GM10847 (cell line): ENCODE measurements around the gene EDRF1.

ENCODE experiments used
- POLR2A ChIP-seq: IDR thresholded peaks from 2 replicates; pipeline ENCODE4 v1.6.1; 2011; ENCODE audit not compliant: insufficient read length; ENCODE audit errors: extremely low read depth

Gene EDRF1

DNA sequence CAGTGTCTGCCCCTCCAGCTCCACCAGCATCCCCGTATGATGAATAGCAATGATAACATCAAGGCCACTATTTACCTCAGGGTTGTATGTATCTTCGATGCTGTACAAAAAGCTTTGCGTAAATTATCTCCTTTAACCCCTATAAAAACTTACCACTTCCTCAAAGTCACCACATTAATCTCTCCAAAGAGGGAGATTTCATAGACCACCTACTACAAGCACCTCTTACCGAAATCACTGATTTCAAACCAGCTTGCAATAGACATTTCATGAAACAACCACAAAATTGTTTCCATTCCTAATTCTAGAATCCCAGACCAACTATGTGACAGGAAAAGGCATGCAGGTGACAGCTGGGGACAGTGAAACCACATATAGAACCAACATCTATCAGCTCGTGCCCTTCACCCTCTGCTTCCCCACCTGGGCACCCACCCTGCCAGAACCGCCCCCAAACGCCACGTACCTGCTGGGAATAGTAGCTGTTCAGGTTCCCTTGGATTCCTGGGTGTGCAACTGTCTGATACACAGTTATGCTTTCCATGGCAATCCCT lies 76.2 kb downstream of the EDRF1 start:
- TF ChIP-seq POLR2A: no peak

DNA sequence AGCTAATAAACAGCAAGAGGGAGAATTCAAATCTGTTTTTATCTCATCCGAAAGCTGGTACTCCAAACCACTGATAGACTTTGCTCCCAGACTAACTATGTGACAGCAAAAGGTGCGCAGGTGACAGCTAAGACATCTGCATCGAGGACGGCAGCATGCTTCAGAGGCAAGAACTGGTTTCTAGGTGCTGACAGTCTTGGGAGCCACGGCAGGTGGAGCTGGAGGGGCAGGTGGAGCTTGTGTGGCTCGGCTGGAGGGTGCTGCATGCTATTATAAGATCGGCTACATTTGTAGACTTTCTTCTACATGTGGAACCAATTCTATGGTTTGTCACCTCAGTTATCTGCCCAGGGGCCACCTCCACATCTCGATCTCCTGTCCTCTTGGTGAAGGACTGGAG lies 77.9 kb downstream of the EDRF1 start:
- no peak for TF ChIP-seq POLR2A

DNA sequence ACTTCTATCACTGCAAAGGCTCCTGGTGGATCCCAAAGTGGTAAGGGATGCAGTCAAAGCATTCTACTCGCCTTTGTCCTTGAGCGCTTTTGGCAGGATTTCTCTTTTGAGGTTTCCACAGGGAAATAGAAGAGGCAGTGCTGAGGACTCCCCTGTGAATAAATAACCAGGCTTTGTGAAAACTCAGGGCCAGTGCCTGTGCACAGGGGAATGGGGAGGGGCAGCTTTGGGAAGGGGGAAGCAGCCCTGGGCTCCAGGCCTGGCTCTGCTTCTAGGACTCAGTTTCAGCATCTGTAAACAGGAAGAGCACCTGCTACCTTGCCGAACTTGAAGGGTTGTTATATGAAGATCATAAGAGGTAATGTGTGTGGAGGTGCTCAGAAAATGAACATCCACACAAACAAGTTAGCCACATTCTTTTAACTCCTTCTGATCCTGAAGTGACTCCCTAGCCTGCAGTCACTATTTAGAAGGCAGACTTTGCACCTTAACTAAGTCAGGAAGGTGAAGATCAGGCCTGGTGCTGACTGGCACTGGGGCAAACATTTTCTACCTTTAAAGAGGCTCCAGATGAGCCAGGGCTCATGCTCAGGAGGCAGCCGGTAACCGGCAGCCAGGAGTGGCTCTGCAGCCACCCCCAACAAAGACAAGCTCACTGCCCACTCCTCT lies 78.6 kb downstream of the EDRF1 start:
- no peak for TF ChIP-seq POLR2A

DNA sequence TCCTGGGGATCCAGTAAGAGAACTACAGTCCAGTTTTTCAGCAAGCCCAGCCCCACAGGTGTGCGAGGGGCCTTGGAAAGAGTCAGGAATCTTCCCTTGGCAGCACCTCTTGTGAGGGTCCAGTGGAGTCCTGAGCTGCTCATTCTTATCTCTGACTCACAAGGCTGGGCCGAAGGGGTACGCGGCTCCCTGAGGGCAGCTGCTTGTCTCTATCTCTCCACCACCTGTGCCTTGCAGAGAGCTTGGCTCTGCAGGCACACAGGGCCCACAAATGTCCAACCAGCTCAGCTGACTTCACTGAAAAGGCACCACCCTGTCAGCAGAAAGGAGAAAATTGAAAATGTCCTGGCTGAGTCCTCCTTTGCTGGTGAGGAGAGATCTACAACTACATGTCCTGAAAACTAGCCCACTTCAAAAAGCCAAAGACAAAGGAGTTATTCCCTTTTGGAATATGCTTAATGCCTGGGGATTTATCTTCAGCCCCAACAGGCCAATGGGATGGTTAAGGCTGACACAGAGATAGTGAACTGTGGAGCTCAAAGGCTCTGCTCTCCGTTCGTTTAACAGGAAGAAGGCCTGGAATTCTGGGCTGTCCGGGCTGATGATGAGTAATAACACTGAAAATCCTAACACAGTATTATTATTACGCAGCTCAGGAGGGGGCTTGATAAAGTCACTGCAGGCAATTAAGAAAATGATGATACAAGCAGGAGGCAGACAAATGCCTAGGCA lies 80.1 kb downstream of the EDRF1 start:
- TF ChIP-seq POLR2A: no peak

DNA sequence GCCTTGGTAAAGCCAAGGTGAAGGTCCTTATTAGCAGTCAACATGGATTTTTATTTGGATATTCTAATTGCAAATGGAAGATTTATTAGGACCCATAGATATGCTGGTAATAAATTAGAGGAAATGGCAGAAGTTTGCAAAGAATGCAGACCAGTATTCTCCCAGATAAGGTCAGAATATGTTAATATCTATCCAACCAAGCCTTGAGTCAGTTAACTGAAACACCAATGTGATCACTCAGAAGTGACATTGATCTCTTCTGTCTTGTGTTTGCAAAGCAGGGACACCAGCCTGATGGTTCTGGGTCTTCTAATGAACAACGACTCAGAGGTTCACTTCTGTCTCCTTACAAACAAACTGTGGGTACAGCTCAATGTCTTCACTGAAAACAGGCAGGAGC lies 82.1 kb downstream of the EDRF1 start:
- TF ChIP-seq POLR2A: no peak

DNA sequence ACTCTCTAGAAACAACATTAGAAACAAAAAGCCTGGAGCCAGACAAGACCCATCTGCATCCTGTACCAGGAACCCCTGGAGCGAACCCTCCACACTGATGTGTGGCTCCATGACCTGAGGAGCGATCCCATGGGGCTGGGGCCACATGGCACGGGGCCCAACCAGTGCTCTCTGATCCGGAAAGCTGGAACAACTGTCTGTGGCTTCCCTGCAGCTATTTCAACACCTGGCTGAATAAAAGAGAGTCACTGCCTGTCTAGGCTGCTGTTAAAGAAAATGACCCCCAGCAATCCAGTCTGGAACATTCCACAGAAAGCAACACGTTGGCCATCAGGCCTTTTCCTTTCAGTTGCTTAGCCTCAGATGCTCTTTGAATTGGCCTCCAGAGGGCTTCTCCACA lies 82.6 kb downstream of the EDRF1 start:
- no peak for TF ChIP-seq POLR2A

DNA sequence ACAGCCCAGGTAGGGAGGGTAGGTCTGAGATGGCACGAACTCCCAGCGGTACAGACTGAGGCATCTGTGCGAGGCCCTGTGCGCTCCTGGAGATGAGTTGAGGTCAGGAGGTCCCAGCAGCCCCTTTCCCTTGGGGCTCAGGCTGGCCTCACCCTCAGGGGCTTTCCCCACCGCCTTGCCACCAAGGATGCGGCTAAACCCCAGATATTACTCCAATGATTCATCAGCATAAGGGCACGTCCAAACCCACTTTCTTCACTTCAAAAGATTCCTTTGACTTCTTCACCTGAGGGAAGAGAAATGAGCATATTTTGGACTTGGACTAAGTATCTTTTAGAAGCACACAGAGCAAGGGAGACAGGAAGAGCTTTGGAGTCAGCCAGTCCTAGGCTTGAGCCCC lies 83.2 kb downstream of the EDRF1 start:
- no peak for TF ChIP-seq POLR2A

DNA sequence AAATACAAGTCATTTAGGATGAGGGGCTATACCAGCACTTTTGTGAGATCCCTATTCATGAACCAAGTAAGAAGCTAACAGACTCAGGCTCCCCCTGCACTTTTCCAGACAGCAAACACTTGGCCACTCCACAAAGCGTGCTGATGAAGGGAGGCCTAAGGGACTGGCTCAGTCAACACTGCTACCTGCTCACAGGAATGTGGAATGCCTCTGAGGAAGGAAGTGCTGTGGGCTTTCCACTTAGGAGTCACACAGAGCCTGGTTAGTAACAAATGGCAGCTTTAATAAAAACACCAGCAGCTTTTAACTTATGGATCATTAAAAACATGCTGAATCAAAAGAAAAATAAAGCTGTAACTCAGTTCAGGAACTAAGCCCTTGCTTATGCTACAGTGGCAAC lies 88.5 kb downstream of the EDRF1 start:
- TF ChIP-seq POLR2A: no peak

DNA sequence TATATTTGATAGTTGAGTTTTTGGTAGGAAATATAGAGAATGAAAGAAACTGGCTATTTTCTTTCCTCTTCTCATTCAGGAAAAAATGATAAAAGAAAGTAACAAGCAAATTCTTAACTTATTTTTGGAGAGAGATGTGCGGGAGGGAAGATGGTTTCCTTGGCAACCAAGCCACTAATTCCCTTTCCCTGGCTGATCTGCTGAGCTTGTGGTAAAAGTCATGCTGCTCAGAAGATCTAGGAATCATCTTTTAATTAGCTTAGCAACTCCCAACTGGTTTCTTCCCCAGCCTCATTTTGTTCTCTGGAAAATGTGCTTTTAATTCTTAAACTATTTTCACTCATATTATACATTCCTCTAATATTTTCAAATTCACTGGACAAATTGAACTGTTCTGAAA lies 91.7 kb downstream of the EDRF1 start:
- no peak for TF ChIP-seq POLR2A

DNA sequence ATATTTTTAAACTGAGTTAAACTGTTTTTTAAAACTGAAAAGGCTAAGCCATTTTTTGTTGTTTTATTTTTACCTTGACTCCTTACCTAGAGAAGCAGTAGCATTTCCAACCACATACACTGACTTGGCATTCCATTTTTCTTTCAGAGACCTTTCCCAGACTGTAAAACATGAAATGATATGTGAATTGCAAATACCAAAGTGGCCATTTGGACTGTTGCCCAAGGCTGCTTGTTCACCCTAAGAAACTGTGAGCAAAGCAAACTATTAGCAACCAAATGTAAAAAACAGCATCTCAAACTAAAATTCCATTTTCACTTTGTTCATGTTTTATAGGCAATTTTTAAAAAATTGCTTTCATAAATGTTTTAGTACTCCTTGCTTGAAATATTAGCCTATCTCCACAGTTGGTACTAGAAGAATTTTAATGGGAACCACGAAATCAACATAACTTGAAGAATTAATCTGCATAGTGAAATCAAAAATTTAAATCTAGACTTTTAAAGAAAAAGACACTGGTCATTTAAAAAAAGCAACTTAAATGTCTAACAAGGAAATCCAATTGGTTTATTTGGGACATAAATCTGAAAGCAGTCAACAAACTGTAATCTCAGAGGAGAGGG lies 92.7 kb downstream of the EDRF1 start:
- no peak for TF ChIP-seq POLR2A
